ENCODE measurements around the gene EIF4B.

EIF4B gene

DNA sequence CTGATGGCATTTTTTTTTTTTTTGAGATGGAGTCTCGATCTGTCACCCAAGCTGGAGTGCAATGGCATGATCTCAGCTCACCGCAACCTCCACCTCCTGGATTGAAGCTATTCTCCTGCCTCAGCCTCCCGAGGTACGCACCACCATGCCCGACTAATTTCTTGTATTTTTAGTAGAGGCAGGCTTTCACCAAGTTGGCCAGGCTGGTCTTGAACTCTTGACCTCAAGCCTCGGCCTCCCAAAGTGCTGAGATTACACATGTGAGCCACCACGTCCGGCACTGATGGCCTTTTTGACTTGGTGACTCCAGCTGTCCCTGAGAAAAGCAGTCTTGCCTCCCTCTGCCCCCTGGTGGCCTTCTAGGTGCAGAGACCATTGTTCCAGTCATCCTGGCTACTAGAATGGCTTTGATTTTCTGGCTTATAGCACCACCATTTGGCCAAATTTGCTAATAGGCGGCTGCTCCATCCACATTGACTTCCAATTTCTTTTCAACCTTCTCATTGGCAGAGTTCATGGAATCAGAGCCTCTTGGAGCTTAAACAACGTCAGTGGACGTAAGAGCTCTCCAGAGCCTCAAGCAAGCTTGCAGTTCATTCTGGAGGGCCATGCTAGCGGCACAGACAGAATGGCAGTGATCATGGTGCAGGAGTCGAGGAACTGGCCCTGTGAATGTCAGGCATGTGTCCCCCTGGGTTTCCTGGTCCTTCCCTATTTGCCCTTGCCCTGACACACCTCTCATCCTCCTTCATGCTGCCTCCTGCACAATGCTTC lies 25.4 kb upstream of the EIF4B start:
- no peak for TF ChIP-seq GATA3 (IDR thresholded peaks at IDR 0.05; ENCODE audit: low read depth, low read length)
- no peak for TF ChIP-seq GATA2 (IDR thresholded peaks at IDR 0.05; ENCODE audit: low read depth, low read length)

DNA sequence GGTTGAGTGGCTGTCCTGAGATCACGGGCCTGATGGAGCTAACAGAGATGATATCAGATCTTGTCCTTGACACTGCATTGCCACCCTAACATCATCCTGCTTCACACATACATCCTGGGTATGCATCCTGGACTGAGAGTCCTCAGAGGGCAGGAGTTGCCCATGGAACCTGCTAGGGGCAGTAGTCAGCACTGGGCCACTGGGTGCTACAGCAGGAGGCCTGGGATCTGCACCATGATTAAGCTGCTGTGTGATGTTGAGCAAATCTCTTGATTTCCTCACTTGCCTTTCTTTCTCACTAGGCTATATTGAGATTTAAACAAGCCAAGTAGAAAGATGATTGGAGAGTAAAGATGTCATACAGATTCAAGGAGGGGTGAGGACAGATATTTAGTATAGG lies 22.1 kb upstream of the EIF4B start:
- no peak for TF ChIP-seq GATA2 (IDR thresholded peaks at IDR 0.05; ENCODE audit: low read depth, low read length)
- no peak for TF ChIP-seq GATA3 (IDR thresholded peaks at IDR 0.05; ENCODE audit: low read depth, low read length)

DNA sequence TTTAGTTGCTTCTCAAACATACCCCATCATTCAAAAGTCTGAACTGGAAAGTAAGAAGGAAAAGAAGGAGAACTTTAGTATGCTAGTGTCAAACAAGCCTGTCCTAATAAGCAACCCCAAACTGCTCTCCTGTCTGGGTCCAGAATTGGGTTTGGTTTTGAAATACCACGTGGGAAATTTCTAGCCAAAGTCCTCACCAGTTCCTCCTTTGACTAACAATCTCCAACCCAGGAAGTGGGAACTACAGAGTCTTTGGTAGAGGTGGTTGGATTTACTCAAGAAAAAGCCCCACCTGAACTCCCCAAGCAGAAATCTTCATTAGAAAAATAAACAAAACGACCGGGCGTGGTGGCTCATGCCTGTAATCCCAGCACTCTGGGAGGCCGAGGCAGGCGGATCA lies 17.4 kb upstream of the EIF4B start:
- no peak for TF ChIP-seq GATA3 (IDR thresholded peaks at IDR 0.05; ENCODE audit: low read depth, low read length)
- no peak for TF ChIP-seq GATA2 (IDR thresholded peaks at IDR 0.05; ENCODE audit: low read depth, low read length)

DNA sequence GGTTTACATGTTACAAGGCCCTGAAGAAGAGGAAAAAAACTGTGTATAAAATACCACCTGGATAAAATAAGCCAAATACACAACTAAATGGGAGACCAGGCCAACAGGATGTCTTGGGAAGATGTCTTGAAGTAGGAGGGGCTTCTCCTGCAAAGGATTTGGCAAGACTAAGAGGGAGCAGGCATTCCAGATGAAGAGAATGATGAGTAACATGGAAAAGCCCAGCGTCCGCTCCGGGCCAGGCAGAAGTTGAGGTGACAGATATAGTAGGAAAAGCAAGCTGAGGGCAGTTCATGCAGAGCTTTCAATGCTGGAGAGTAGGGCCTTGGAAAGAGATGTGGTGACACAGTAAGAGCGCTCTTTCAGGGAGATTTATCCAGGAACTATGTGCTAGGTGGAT lies 16.1 kb upstream of the EIF4B start:
- no peak for TF ChIP-seq GATA3 (IDR thresholded peaks at IDR 0.05; ENCODE audit: low read depth, low read length)
- no peak for TF ChIP-seq GATA2 (IDR thresholded peaks at IDR 0.05; ENCODE audit: low read depth, low read length)

DNA sequence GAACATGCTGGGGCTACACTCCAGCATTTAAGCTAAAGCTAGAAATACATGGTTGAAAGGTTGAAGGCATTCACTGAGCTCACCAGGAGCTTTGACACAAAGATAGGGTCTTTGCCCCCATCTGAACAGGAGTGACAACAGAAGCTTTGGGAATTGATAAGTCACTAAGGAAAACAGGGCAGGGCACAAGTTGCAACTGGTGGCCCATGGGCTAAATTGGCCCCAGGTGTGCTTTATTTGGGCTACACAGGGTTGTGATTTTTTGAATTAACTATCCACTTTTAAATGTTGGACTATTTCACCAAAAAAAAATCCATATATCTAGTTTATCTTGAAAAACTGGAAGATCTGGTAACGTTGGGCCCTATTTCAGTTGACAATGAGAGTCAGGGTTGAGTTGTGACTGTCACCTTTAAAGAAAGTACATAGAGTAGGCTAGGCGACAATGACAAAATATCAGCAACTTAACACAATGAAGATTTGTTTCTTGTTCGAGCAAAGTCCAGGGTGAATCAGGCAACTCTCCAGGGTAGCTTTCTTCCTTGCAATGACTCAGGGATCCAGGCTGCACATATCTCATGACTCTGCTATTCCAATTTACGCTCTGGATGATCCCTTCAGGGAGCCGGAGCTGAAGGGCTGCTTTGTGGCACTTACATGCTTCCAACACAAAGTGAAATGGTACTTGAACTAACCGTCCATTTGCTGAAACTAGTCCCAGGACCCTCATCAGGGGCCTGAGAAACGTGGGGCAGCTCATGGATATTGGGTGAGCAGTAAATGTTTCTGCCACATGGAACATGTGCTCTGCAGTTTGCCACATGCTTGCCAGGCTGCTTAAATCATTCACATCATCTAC lies 13.3 kb upstream of the EIF4B start:
- TF ChIP-seq GATA2 (IDR thresholded peaks at IDR 0.05; ENCODE audit: low read depth, low read length) (no peak), GATA3 (IDR thresholded peaks at IDR 0.05; ENCODE audit: low read depth, low read length) (no peak)

DNA sequence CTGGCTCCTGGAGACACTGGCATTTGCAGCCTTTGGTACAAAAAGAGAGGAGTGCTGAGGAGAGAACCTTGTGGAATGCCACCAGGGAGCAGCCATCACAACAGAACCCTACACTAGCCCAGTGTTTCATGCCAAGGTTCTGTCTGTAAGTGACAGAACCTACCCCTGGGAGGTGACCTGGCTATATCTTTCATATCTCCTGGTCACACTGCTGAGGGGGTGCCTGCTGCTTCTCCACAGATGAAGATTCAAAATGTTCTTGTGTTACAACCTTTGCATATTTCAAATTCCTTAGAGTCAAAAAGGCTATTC lies 12.7 kb upstream of the EIF4B start:
- TF ChIP-seq GATA3 (IDR thresholded peaks at IDR 0.05; ENCODE audit: low read depth, low read length) (no peak), GATA2 (IDR thresholded peaks at IDR 0.05; ENCODE audit: low read depth, low read length) (no peak)

DNA sequence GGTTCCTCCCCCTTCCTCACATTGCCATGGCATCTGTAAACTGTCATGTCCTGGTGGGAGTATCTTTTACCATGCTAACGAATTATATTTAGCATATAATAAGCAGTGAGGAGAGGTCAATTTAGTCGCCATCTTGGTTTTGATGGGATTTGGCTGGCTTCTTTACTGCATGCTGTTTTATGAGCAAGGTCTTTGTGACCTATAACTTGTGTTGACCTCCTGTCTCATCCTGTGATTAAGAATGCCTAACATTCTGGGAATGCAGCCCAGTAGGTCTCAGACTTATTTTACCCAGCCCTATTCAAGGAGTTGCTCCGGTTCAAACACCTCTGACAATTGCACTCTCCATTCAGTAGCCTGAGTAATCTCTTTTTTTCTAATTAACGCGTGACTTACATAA lies 2.1 kb upstream of the EIF4B start:
- TF ChIP-seq GATA3 (IDR thresholded peaks at IDR 0.05; ENCODE audit: low read depth, low read length) = no peak
- no peak for TF ChIP-seq GATA2 (IDR thresholded peaks at IDR 0.05; ENCODE audit: low read depth, low read length)

DNA sequence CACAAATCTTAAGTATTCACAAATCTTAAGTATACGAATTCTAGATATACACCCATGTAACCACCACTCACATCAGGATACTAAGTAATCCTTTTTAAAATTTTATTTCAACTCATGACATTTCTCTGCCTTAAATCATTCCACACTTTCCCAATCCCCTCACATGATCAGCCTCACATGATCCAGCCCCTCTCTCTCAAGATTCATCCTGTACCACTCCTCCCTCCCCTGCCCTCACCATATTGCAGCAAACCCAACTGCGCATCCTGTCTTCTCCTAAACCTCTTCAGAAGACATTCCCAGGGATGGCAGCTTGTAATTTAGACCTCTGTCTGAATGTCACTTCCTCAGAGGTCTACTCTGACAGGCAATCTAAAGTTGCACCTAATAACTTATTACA lies 1.7 kb upstream of the EIF4B start:
- no peak for TF ChIP-seq GATA3 (IDR thresholded peaks at IDR 0.05; ENCODE audit: low read depth, low read length)
- no peak for TF ChIP-seq GATA2 (IDR thresholded peaks at IDR 0.05; ENCODE audit: low read depth, low read length)

DNA sequence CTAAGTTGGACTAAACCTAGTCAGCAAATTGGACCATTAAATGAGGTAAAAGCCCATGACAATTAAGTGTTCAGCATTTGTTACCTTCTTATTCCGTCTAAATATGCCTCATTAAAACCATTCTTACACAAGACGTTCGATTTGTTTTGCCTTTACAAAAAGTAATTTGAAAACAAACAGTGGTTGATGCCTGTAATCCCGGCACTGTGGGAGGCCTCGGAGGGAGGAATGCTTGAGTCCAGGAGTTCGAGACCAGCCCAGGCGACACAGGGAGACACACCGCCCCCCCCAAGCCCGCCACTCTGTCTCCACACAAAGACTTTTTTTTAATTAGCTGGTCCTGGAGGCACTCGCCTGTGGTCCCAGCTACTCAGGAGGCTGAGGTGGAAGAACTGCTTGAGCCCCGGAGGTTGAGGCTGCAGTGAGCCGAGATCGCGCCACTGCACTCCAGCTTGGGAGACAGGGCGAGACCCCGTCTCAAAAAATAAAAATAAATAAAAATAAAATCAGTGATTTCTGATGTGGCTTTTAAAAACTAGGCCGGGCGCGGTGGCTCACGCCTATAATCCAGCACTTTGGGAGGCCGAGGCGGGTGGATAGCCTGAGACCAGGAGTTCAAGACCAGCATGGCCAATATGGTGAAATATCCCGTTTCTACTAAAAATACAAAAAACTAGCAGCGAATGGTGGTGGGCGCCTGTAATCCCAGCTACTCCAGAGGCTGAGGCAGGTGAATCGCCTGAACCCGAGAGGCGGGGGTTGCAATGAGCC lies 856 bp upstream of the EIF4B start:
- TF ChIP-seq GATA2 (IDR thresholded peaks at IDR 0.05; ENCODE audit: low read depth, low read length) = no peak
- no peak for TF ChIP-seq GATA3 (IDR thresholded peaks at IDR 0.05; ENCODE audit: low read depth, low read length)

DNA sequence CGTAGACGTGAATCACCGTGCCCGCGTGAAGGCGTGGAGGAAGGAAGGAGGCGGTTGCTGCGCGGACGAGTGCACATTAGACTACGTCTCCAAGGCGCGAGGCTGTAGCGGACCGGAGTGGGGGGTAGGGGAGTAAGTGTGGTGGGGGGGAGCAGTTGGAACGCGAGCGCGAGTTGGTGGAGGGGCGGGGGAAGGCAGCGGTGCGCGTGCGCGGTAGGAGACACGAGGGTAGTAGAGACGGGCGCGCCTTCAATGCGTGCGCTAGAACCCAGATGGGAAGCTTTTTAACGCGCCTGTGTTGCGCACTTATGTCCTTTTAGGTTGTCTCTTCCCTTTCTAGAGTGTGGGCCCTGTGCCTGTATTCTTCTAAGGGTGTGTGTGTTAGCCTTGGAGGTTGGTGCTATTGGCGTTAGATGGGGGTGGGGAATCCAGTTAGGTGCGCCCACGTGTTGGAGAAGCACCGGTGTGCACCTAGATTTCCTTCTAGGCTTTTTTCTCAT lies 604 bp downstream of the EIF4B start:
- TF ChIP-seq GATA3 (IDR thresholded peaks at IDR 0.05; ENCODE audit: low read depth, low read length) = no peak
- no peak for TF ChIP-seq GATA2 (IDR thresholded peaks at IDR 0.05; ENCODE audit: low read depth, low read length)

DNA sequence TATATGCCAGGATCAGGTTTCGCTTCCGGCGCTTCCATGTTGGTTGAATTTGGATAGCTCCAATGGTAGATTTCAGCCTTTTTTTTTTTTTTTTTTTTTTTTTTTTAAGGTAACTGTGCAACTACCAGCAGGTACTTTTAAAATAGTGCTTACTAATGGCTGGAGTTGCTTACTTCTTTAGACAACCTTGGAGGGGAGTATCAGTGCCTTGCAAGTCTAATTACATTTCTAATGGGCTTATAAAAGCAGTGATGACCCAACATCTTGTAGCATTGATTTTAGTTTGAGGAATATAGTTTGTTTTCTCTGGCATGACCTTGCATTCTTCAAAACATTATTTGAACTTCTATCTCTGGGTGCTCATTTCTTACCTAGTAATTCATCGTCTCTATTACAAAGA lies 1.1 kb downstream of the EIF4B start:
- TF ChIP-seq GATA3 (IDR thresholded peaks at IDR 0.05; ENCODE audit: low read depth, low read length) (no peak), GATA2 (IDR thresholded peaks at IDR 0.05; ENCODE audit: low read depth, low read length) (no peak)

DNA sequence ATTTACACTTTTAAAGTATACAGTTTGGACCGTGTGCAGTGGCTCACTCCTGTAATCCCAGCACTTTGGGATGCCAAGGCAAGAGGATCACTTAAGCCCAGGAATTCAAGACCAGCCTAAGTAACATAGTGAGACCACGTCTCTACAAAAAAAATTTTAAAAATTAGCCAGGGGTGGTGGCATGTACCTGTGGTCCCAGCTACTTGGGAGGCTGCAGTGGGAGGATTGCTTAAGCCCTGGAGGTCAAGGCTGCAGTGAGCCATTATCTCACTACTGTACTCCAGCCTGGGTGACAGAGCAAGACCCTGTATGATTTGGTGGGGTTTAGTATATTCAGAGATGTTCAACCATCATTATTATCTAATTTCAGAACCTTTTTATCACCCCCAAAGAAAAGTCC lies 4.7 kb downstream of the EIF4B start:
- no peak for TF ChIP-seq GATA3 (IDR thresholded peaks at IDR 0.05; ENCODE audit: low read depth, low read length)
- TF ChIP-seq GATA2 (IDR thresholded peaks at IDR 0.05; ENCODE audit: low read depth, low read length) = no peak

DNA sequence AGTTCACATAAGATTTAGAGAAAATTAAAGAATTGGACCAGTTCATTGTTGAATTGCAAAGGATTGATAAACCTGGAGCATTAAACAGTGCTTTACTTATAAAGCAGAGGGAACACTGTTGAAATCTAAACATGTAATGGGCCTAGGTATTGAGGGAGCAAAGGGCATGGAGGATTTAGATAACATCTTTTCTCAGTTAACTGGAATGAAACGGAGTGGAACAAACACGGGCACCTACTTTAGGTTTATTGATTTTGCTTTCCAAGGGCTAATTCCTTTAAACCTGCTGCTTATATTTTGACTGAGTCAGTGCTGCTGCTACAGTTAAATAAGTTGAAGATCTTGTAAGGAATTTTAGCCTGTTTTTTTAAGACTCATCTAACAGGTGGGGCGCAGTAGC lies 5.6 kb downstream of the EIF4B start:
- no peak for TF ChIP-seq GATA2 (IDR thresholded peaks at IDR 0.05; ENCODE audit: low read depth, low read length)
- TF ChIP-seq GATA3 (IDR thresholded peaks at IDR 0.05; ENCODE audit: low read depth, low read length) = no peak

DNA sequence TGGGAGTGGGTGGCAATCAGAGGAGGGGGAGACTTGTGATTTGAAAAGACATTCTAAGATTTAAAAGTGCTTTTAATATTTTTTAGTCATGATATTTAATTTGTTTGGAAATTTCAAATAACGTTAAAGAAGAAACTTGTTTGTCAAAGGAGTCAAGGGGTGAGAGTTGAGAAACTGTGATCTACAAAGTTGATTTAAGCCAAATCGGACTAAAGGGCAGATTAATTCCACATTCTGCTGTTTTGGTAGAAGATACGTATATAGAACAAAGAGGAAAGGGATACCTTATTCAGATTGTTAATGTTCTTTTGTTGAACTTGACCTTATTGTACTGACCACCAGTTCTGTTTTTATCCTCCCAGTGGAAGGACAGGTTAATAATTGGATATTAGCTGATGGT lies 6.7 kb downstream of the EIF4B start:
- TF ChIP-seq GATA3 (IDR thresholded peaks at IDR 0.05; ENCODE audit: low read depth, low read length) = no peak
- no peak for TF ChIP-seq GATA2 (IDR thresholded peaks at IDR 0.05; ENCODE audit: low read depth, low read length)
